GM12878 (cell line): ENCODE data around the gene DNPEP. TPM values are rescaled to one million over a fixed set of nuclear protein-coding genes. Genes with fewer than 3 reads are reported as not detected.

ENCODE experiments used
- ATAC-seq: fragments of 200-7000 bp; cut with Tn5 transposase; 3 replicates; pipeline ENCODE4 v1.9.1; 2020; ENCODE audit warnings: mild to moderate bottlenecking, moderate library complexity
- BruUV-seq: library from RNA; stranded (reverse); fragments of 400-500 nt; replicated peaks from 2 replicates; lab custom pipeline; 2021; lab: Mats Ljungman, UMichigan
- CTCF ChIA-PET: fragments of 300-600 bp; sonication (Branson Sonifier 250); formaldehyde crosslinking; extraction: SDS; loops from one replicate; lab custom pipeline; 2021; ENCODE audit warnings: inconsistent platforms; lab: Yijun Ruan, JAX
- POLR2A ChIA-PET: fragments of 350-600 bp; formaldehyde crosslinking; extraction: SDS; loops from one replicate; lab custom pipeline; 2021; ENCODE audit warnings: inconsistent platforms; lab: Charles Lee
- RAD21 ChIA-PET: fragments of 300-600 bp; sonication (Branson Sonifier 250); formaldehyde crosslinking; loops from one replicate; lab custom pipeline; 2023; ENCODE audit warnings: antibody characterized with exemption; ENCODE audit not compliant: unreplicated experiment; lab: Charles Lee
- SMC1A ChIA-PET: fragments of 300-600 bp; sonication (Branson Sonifier 250); formaldehyde crosslinking; loops from one replicate; lab custom pipeline; 2023; ENCODE audit not compliant: unreplicated experiment, uncharacterized antibody; lab: Charles Lee
- DNase-seq: peaks from one replicate; pipeline ENCODE4 v3.0.0-alpha.2; 2011; ENCODE audit warnings: low read depth, low spot score
- FAIRE-seq: peaks from 3 replicates; lab custom pipeline; 2011; peaks lifted over from hg19 to GRCh38; lab: Jason Lieb, UNC
- H2AFZ ChIP-seq: 2 replicates; pipeline ENCODE4 v1.6.0; 2011; ENCODE audit warnings: low read depth, low read length, control low read depth; ENCODE audit not compliant: control insufficient read depth
- H3K27ac ChIP-seq: 2 replicates; pipeline ENCODE4 v1.5.1; 2011; ENCODE audit warnings: control low read depth; ENCODE audit not compliant: control insufficient read depth, insufficient read depth
- H3K27me3 ChIP-seq, 2 experiments: replicated peaks in 1 of 2; 2 replicates each; pipeline versions ENCODE4 v1.6.0 to v1.6.1; 2011; ENCODE audit warnings: low read length in 1 of 2; ENCODE audit not compliant: control insufficient read depth in 2 of 2, insufficient read depth in 2 of 2
- H3K36me3 ChIP-seq, 2 experiments: 2 replicates each; pipeline ENCODE4 v1.5.1; 2011; ENCODE audit warnings: low read length in 1 of 2; ENCODE audit not compliant: control insufficient read depth in 2 of 2, insufficient read depth in 2 of 2
- H3K4me1 ChIP-seq: 2 replicates; pipeline ENCODE4 v1.6.1; 2011; ENCODE audit warnings: mild to moderate bottlenecking, low read length, moderate library complexity, mixed read lengths; ENCODE audit not compliant: control insufficient read depth, insufficient read depth
- H3K4me2 ChIP-seq: 2 replicates; pipeline ENCODE4 v1.6.0; 2011; ENCODE audit warnings: control low read depth; ENCODE audit not compliant: control insufficient read depth, insufficient read depth
- H3K4me3 ChIP-seq: fragments of 200-600 bp; sonication (generic); 2 replicates; pipeline ENCODE4 v1.5.1; 2016
- H3K79me2 ChIP-seq: 2 replicates; pipeline ENCODE4 v1.6.0; 2011; ENCODE audit warnings: low read length; ENCODE audit not compliant: control insufficient read depth, insufficient read depth
- H3K9ac ChIP-seq: 2 replicates; pipeline ENCODE4 v1.8.0; 2011; ENCODE audit warnings: low read length, control low read depth, mixed read lengths; ENCODE audit not compliant: control insufficient read depth, insufficient read depth
- H3K9me3 ChIP-seq: replicated peaks from 3 replicates; pipeline ENCODE4 v1.5.1; 2011; ENCODE audit warnings: mild to moderate bottlenecking, low read length; ENCODE audit not compliant: control insufficient read depth, insufficient read depth
- H4K20me1 ChIP-seq: 2 replicates; pipeline ENCODE4 v1.6.0; 2011; ENCODE audit not compliant: control insufficient read depth, insufficient read depth
- BACH1 ChIP-seq: fragments of 450-650 bp; IDR thresholded peaks from 2 replicates; pipeline ENCODE4 v1.6.1; 2017; ENCODE audit warnings: mild to moderate bottlenecking, borderline replicate concordance
- BHLHE40 ChIP-seq, 2 experiments: fragments of 450-650 bp in 1 of 2; IDR thresholded peaks; 2 replicates each; pipeline ENCODE4 v1.6.1; 2011 to 2017; ENCODE audit warnings: low read depth in 2 of 2, borderline replicate concordance in 1 of 2, improper control_type of control experiment in 1 of 2, low read length in 1 of 2, mild to moderate bottlenecking in 1 of 2
- CHD2 ChIP-seq: IDR thresholded peaks from 2 replicates; pipeline ENCODE4 v1.6.1; 2011; ENCODE audit warnings: low read depth, low read length, improper control_type of control experiment, borderline replicate concordance
- GABPA ChIP-seq: IDR thresholded peaks from 2 replicates; pipeline ENCODE4 v1.6.1; 2014; ENCODE audit warnings: antibody characterized with exemption, low read depth, mild to moderate bottlenecking, inconsistent platforms
- IKZF1 ChIP-seq: fragments of 450-650 bp; conservative IDR thresholded peaks from 2 replicates; pipeline ENCODE4 v1.6.1; 2017; ENCODE audit warnings: antibody characterized with exemption, mild to moderate bottlenecking
- IKZF2 ChIP-seq, 2 experiments: fragments of 450-650 bp; IDR thresholded peaks; 2 replicates each; pipeline ENCODE4 v1.6.1; 2017; ENCODE audit warnings: mild to moderate bottlenecking in 2 of 2, moderate library complexity in 2 of 2
- MEF2A ChIP-seq: IDR thresholded peaks from 2 replicates; pipeline ENCODE4 v1.6.1; 2011; ENCODE audit warnings: low read depth, mild to moderate bottlenecking, low read length, moderate library complexity; ENCODE audit not compliant: insufficient read depth
- NFIC ChIP-seq: IDR thresholded peaks from 2 replicates; pipeline ENCODE4 v1.6.1; 2012; ENCODE audit warnings: low read depth, mild to moderate bottlenecking, inconsistent platforms, low read length, moderate library complexity
- SMARCA5 ChIP-seq: fragments of 450-650 bp; IDR thresholded peaks from 2 replicates; pipeline ENCODE4 v1.6.1; 2017; ENCODE audit warnings: mild to moderate bottlenecking
- WRNIP1 ChIP-seq: IDR thresholded peaks from 2 replicates; pipeline ENCODE4 v1.6.1; 2011; ENCODE audit warnings: low read depth, low read length, improper control_type of control experiment, borderline replicate concordance
- WGBS: methylation state at CpG from one replicate; pipeline ENCODE4 v1.1.6; 2016; ENCODE audit warnings: low lambda C conversion rate; ENCODE audit not compliant: insufficient replicate concordance, insufficient coverage; ENCODE audit errors: missing lambda C conversion rate; 5-methylcytosine and 5-hydroxymethylcytosine counted together
- in situ Hi-C: fragments of 300-500 bp; cut with MboI; formaldehyde crosslinking; loops from 9 replicates; pipeline ENCODE4 v1.14.3; 2018; ENCODE audit warnings: mixed read lengths
- intact Hi-C: fragments of 100-400 bp; cut with micrococcal nuclease; formaldehyde crosslinking; loops from one replicate; pipeline ENCODE4 v1.14.2; 2022; ENCODE audit not compliant: unreplicated experiment
- polyA plus RNA-seq, 11 experiments: library from polyadenylated mRNA; depleted of rRNA in 4 of 11; unstranded in 6 of 11; stranded (reverse) in 5 of 11; fragments of >200 nt; fragmentation: Nextera tagmentation in 4 of 11; fragmentation: Illumina TruSeq in 1 of 11; extraction: Ambion mirVana in 4 of 11; extraction: Trizol in 1 of 11; gene quantifications; 1 replicate in 1 of 11; 2 replicates in 10 of 11; pipeline versions ENCODE4 v1.2.1 to v1.2.3, GENCODE V29; 2011 to 2016; ENCODE audit warnings: inconsistent platforms in 2 of 11, missing spikeins in 2 of 11, low read depth in 1 of 11
- total RNA-seq, 4 experiments: library from RNA; depleted of rRNA in 3 of 4; stranded (reverse); fragments of >200 nt in 3 of 4; fragmentation: Illumina TruSeq in 1 of 4; extraction: Trizol in 1 of 4; gene quantifications; 2 replicates each; pipeline versions ENCODE4 v1.2.1 to v1.2.3, GENCODE V29; 2013 to 2021
- TF ChIP-seq, protein P1 (sequence below): fragments of 450-650 bp; IDR thresholded peaks from 2 replicates; pipeline ENCODE4 v1.6.1; 2018; ENCODE audit warnings: borderline replicate concordance, mild to moderate bottlenecking; ENCODE audit not compliant: partially characterized antibody
- TF ChIP-seq, protein P2 (sequence below): IDR thresholded peaks from 2 replicates; pipeline ENCODE4 v1.6.1; 2011; ENCODE audit warnings: low read depth, low read length, improper control_type of control experiment, borderline replicate concordance

The DNPEP gene
- total and polyA plus RNA-seq, 10 of the 15 experiments (the other 5 are each of a cell fraction or from before 2014, with no cell fraction given) = 33.1 to 82.0 (median 64.1) TPM

GRCh38 chr2:219409619-219410018 lies 21.9 kb upstream of the DNPEP start (continued):
- TF ChIP-seq IKZF1 = no peak
- TF ChIP-seq, protein P1, sequence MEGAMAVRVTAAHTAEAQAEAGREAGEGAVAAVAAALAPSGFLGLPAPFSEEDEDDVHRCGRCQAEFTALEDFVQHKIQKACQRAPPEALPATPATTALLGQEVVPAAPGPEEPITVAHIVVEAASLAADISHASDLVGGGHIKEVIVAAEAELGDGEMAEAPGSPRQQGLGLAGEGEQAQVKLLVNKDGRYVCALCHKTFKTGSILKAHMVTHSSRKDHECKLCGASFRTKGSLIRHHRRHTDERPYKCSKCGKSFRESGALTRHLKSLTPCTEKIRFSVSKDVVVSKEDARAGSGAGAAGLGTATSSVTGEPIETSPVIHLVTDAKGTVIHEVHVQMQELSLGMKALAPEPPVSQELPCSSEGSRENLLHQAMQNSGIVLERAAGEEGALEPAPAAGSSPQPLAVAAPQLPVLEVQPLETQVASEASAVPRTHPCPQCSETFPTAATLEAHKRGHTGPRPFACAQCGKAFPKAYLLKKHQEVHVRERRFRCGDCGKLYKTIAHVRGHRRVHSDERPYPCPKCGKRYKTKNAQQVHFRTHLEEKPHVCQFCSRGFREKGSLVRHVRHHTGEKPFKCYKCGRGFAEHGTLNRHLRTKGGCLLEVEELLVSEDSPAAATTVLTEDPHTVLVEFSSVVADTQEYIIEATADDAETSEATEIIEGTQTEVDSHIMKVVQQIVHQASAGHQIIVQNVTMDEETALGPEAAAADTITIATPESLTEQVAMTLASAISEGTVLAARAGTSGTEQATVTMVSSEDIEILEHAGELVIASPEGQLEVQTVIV = no peak
- TF ChIP-seq, protein P2, sequence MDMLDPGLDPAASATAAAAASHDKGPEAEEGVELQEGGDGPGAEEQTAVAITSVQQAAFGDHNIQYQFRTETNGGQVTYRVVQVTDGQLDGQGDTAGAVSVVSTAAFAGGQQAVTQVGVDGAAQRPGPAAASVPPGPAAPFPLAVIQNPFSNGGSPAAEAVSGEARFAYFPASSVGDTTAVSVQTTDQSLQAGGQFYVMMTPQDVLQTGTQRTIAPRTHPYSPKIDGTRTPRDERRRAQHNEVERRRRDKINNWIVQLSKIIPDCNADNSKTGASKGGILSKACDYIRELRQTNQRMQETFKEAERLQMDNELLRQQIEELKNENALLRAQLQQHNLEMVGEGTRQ = no peak

GRCh38 chr2:219408631-219409030 lies 20.9 kb upstream of the DNPEP start:
- no peaks in the 10 kb centered on the region for H3K79me2 ChIP-seq
- POLR2A ChIA-PET = no interaction called here
- peaks cover 0 to 2% of the 10 kb centered on the region in 2 experiments; a peak in 2 of 4 replicates for H3K27me3 ChIP-seq
- no peak for ATAC-seq
- H2AFZ ChIP-seq = no peak overlapping the region
- H3K36me3 ChIP-seq = no peaks in the 10 kb centered on the region
- CTCF ChIA-PET = interaction anchor here (0.6 kb wide), 1 partner anchor 402 kb away, joined by 3 read pairs; no protein-coding TSS in a partner anchor
- TF ChIP-seq BHLHE40 (IDR thresholded peaks at IDR 0.05; ENCODE audit: borderline replicate concordance in 1 of 2, low read depth in 2 of 2, low read length in 1 of 2) (no peak), BACH1 (no peak), SMARCA5 (no peak), MEF2A (no peak), CHD2 (no peak), IKZF2 (IDR thresholded peaks at IDR 0.05) (no peak), WRNIP1 (no peak), NFIC (no peak), GABPA (no peak)
- TF ChIP-seq, all 136 proteins: peak for 0
- H3K4me1 ChIP-seq = no peaks in the 10 kb centered on the region
- SMC1A ChIA-PET = no interaction called here
- no peak for FAIRE-seq
- RAD21 ChIA-PET = no interaction called here
- no peaks in the 10 kb centered on the region for H4K20me1 ChIP-seq
- 24% methylated on average over 8 of the region's 8 CpGs for WGBS
- H3K27ac ChIP-seq = no peak overlapping the region
- H3K9ac ChIP-seq = no peak overlapping the region
- intact Hi-C loops (no loop called here), in situ Hi-C loops (no loop called here)
- BruUV-seq = no TSS peak
- H3K4me3 ChIP-seq = no peak overlapping the region
- no peak for DNase-seq
- no peak overlapping the region for H3K4me2 ChIP-seq
- no peaks in the 10 kb centered on the region; the same call in 1 of the 3 replicates for H3K9me3 ChIP-seq
